Epidermal melanocyte (primary cell): ENCODE data around the gene UVSSA.
"Not testable (repeated sequence)": the region's sequence is repeated elsewhere in the genome, so short reads cannot be mapped to it uniquely, and the experiment has no call there.

ENCODE experiments used
- DNase-seq: peaks from one replicate; pipeline ENCODE4 v3.0.0; 2011; ENCODE audit warnings: low spot score; ENCODE audit not compliant: insufficient read length

UVSSA gene

GRCh38 chr4:1417522-1418390 is 70.7 kb downstream of the UVSSA start:
- no peak for DNase-seq

- no peak for DNase-seq
These were observed 71.7 kb downstream of the UVSSA start for GRCh38 chr4:1418494-1419285.

GRCh38 chr4:1419708-1420107 is 72.7 kb downstream of the UVSSA start:
- no peak for DNase-seq

GRCh38 chr4:1421657-1422056 is 74.6 kb downstream of the UVSSA start:
- no peak for DNase-seq

- no peak for DNase-seq
These were observed 80.0 kb downstream of the UVSSA start for GRCh38 chr4:1427010-1427409.

GRCh38 chr4:1443688-1444172 is 96.7 kb downstream of the UVSSA start:
- DNase-seq: not testable (repeated sequence)
